HG03354 (cell line): Measurements from ENCODE around the gene PLEK2.
"Not testable (repeated sequence)": the region's sequence is repeated elsewhere in the genome, so short reads cannot be mapped to it uniquely, and the experiment has no call there.

Experiments used
- ATAC-seq: cut with Tn5 transposase; IDR thresholded peaks from one replicate; pipeline ENCODE4 v1.9.1; 2021; ENCODE audit warnings: mild to moderate bottlenecking; ENCODE audit not compliant: unreplicated experiment, poor library complexity, severe bottlenecking

Gene PLEK2

DNA sequence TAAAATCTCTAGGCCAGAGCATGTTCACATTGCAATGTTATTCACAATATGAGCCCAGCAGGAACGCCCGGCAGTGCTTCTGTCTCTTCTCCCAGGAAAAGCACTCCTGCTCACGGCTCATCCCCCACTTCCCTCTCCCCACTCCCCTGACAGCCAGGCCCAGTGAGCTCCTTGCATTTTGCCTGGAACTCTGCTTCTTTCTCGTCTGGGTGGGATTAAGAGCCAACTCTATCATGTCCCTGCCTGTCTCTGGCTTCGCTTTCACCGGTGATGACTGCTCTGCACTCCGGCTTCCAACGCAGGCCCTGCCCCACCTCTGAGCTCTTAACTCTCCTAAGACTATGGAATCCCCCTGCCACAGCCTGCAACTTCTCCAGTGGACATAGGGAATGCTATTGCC is 2.5 kb downstream of the PLEK2 start:
- no peak for ATAC-seq

DNA sequence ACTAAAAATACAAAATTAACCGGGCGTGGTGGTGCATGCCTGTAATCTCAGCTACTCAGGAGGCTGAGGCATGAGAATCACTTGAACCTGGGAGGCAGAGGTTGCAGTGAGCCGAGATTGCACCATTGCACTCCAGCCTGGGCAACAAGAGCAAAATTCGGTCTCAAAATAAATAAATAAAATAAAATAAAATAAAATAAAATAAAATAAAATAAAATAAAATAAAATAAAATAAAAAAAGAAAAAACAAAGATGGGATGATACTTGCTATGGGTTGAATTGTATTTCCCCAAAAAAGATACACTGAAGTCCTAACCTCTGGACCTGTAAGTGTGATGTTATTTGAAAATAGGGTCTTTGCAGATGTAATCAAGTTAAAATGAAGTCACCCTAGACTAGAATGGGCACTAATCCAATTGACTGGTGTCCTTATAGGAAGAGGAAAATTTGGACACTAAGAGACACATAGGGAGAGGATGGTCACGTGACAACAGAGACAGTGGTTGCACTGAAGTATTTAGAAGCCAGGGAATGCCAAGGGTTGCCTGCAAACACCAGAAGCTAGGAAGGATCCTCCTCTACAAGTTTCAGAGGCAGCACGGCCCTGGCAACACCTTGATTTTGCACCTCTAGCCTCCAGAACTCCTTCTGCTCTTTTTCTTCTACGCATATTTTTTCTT is 3.7 kb downstream of the PLEK2 start:
- ATAC-seq, result not testable (repeated sequence)

DNA sequence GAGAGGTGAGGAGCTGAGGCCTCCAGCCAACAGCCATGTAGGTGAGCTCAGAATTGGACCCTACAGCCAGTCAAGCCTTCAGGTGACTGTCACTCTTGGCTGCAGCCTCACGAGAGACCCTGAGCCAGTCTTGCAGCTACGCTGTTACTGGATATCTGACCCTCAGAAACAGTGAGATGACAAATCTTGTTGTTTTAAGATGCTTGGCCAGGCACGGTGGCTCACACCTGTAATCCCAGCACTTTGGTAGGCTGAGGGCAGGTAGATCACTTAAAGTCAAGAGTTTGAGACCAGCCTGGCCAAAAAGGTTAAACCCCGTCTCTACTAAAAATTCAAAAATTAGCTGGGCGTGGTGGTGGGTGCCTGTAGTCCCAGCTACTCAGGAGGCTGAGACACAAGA is 6.2 kb downstream of the PLEK2 start:
- ATAC-seq, result no peak

DNA sequence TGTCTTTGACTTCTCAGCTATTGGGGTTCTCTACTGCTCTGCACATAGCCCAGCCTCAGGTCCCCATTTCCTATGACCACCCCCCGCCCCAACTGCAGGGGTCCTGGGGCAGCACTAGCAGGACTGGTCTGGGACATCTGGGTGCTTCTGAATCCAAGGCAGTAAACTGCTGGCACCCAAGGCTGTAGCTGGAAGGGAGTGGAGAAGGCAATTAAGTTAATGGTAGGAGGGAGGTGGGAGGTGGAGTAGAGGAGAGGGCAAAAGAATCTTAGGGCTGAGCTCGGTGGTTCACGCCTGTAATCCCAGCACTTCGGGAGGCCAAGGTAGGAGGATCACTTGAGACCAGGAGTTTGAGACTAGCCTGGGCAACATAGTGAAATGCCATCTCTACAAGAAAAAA is 11.5 kb downstream of the PLEK2 start:
- ATAC-seq, result no peak

DNA sequence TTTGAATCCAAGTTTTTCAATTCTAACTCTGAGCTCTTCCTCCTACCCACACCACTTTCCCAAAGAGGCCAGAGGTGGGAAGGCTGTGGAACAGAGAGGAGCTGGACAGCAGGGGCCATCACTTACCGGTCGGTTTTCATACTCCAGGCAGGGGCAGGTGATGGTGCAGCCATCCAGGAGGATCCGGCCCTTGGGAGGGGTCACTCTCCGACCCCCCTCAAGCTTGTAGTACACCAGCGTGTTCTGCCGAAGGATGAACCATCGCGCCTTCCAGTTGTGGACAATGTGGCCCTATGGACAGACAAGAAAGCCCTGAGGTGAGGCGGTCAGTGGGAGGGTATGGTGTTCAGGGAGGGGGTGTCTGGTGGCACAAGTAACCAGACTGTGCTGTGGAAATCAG is 14.4 kb downstream of the PLEK2 start:
- no peak for ATAC-seq

DNA sequence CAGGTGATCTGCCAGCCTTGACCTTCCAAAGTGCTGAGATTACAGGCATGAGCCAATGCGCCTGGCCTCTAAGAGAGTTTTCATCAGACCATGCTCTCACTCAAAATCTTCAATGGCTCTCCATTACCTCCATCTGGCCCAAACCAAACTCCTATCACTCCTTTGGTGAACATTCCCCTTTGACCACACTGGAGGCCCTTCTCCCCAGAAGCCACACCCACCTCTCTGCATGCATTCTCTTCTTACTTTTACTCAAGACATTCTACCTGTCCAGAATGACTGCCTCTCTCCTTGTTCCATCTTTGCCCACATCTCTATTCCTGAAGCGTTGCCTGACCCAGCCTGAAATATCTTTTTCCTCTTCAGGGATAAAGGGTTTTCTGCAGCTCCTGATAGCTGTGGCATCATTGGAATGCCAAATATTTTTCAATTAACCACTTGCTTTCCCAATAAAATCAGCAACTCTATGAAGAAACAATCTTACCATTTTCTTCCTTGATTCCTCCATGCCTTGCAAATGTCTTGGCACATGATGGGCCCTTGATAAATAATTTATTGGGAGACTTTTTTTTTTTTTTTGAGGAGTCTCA is 15.5 kb downstream of the PLEK2 start:
- no peak for ATAC-seq

DNA sequence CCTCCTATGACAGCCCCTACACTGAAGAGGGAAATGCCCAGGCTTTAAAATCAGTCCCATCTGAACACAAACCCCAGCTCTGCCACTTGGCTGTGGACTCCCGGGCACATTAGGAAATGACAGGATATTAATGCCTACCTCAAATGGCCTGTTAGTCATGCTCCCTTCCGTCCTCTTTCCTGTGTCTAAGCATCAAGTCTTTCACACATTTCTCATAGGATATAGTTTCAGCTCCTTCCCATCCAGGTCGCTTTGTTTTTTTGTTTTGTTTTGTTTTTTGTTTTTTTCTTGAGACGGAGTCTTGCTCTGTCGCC is 16.1 kb downstream of the PLEK2 start:
- no peak for ATAC-seq

DNA sequence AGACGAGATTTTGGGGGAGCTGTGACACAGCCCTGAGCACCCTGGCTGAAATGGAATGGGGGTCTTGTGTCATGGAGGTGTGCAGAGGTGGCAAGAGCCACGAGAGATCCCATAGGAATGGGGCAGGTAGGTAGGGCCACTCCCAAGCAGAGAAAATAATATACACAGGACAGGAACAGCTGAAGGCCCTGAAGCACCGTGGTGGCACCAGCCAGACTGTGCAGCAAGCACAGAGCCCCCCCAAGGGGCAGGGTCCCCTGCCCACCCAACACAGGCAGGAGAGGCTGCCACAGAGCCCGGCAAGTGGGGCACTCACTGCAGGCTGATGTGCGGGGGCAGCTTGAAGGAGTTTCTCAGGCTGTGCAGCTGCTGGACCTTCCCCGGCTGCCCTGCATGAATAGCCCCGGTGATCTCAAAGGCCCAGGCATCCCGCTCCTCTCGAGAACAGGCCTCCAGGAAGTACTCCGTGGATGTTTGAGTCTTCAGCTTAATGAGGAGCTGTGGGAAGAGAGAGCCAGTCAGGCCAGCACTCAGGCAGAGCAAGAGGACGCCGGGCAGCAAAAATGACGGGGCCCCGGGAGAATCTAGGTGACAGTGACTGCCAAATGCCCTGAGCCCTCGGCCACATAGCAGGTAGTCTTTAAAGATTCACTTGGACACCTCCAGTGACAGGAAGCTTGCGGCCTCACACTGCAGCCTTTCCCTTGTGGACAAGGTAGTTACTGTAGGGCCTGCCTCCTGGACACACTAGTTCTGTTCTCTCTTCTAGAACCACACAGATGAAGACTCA is 16.7 kb downstream of the PLEK2 start:
- no peak for ATAC-seq

DNA sequence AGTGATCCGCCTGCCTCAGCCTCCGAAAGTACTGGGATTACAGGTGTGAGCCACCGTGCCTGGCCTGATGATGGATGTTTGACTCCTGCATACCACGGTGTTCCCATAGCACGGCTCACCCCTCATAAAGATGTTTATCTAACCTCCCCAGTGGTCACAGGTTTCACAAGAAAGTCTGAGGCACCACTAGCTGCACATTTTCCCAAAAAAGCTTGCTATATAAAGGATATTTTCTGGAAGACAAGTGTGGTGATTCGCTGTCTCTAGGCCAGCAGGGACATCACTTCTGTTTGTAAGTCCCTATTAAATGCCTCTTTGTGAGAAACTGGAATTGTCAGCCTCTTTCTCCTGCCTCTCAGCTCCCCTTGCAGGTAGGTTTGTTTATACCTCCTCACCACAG is 18.3 kb downstream of the PLEK2 start:
- no peak for ATAC-seq

DNA sequence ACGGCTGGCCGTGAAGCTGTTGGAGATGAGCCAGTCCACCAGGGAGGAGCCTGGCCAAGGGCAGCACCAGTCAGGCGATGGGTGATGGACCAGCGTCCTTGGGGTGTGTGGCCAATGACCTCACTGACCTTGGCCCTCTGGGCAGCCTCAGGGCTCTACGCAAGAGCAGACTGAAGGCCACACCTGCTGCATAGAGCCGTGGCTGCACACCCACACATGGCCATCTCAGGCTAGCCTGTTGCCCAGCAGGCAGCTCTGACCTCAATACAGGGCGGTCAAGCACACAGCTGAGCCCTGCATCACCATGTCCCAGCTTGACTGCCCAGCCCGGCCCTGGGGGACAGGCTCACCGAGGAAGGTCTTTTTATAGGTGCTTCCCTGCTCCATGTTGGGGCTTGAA is 19.2 kb downstream of the PLEK2 start:
- no peak for ATAC-seq

DNA sequence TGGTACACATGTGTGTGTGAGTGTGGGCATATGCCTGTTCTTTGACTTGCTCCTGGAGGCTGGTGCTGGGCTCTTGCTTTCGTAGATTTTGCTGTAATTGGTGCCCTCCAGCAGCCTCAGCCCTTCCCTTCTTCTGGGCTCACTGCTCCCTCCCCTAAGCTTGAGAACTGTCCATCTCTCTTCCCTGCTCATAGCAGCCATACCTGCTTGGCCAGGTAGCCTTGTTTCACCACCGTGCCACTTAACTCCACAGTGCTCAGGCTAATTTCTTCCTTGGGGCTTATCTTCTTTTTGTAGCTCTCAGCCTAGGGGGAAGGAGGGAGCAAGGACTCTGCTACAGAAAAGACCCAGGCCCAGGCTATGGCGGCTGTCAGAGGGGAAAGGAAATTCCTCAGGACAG is 19.8 kb downstream of the PLEK2 start:
- no peak for ATAC-seq

DNA sequence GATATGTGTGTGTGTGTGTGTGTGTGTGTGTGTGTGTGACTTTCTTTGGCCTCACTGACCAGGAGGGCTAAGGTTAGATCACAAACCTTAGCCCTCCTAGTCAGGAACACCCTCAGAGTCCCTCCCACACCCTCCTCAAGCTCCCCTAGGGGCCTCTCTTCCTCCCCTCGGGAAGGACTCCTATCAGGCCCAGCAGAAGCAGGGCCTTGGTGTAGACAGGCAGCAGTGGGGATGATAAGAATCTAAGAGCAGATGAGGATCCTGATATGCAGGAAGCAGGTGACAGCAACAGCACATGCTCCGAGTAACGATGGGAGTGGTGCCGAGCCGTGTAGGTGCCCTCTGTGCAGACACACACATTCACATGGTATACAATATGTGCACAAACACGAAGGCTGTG is 20.7 kb downstream of the PLEK2 start:
- no peak for ATAC-seq

DNA sequence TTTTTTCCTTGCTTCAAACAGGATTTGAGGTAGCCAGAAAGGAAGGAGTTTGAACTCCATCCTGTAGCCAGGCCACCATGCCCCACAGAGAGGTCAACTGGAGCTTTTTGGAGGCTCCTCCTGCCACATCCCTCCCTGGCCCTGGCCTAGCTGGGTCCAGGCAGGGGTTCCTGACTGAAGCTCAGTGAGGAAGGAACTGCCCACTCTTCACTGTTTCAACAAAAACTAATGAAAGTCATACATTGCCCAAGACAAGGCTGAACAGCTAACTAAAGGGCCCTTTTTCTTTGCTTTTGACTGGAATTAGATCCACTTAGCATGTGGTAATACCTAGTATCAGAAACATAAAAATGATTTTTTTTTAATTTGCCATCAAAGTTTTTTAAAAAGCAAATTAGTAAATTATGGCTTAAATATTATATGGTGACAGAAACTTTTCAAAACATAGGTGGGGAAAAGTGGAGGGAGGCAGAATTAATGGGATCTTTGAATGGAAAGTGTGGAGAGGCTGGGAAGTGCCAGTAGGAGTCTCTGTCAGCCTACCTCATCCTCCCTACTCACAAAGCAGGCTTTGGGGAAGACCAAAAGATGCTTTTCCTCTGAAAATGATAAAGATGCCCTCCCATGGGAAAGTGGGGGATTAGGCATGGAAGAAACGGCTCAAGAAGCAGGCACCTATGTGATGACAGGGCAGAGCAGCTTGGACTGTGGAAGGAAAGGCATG is 22.0 kb downstream of the PLEK2 start:
- ATAC-seq, result no peak

DNA sequence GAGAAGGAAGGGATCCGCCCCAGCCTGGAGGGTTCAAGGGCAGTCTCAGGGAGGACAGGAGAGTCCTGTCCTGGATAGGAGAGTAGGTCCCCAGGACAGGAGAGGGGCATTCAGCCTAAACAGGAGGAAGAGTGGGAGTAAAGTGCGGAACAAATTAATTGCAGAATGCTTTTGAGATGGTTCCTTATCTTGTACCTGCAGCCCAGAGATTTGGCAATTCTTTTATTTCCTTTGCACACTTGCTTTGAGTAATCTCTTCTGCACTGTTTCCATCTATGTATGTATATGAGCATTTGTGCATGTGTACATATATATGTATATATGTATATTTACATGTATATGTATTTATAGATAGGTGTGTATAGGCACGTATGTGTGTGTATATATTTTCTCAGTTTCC is 22.7 kb downstream of the PLEK2 start:
- ATAC-seq, result no peak

DNA sequence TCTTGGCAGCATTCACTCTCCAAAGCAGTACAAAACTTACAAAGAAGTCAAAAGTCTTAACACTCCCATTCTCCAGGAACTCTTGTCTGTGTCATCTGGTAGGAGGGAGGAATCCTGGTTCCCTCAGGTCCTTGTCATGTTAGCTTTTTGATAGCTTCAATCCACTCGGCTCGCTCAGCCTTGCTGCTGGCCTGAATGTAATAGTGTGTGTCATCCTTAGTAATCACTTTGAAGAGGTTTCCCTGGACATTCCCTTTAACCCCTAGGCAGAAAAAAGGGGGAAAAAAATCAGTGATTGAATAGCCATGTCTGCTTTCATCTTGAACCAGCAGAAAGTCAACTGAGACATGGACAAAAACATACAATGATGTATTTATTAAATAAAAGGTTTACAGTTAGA is 24.8 kb downstream of the PLEK2 start:
- no peak for ATAC-seq

DNA sequence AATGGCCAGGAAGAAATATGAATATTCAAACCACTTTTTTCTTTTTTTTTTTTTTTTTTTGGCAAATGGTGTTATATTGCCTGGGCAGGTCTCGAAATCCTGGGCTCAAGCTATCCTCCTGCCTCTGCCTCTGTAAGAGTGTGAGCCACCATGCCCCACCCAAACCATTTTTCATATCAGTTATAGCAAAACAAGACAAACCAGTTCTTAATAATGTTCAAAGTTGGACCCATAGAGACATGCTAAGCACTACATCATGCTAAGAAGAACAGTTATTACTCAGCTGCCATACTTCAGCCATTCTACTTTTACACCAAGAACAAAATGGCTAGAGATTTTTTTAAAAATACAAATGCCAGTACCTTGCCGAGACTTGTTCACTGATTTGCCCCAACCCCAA is 26.3 kb downstream of the PLEK2 start:
- no peak for ATAC-seq

DNA sequence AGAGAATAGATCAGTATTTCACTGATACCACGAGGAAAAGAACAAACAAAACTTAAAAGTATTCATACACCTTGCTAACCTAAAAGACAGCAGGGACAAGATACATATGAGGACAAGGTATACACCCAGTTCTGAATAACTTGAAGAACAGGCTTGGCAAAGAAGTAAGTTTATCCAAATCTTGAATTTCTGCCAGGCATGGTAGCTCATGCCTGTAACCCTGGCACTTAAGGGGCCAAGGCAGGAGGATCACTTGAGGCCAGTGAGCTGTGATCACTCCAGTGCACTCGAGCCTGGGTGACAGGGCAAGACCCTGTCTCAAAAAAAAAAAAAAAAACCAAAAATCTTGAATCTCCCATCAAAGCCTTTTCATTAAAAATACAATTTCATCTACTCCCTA is 26.8 kb downstream of the PLEK2 start:
- ATAC-seq, result no peak

DNA sequence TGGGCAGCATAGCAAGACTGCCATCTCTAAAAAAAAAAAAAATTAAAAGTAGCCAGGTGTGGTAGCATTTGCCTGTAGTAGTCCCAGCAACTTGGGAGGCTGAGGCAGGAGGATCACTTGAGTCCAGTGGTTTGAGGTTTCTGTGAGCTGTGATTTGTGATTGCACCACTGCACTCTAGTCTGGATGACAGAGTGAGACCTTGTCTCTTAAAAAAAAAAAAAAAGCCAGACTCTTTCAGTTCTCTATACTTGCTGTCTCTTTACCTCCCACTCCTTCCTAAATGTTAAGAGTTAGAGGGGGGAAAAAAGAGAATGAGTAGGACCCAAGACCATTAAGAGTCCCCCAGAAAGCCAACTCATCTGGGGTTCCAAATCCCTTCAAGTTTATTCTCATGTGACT is 34.0 kb downstream of the PLEK2 start:
- ATAC-seq, result no peak

DNA sequence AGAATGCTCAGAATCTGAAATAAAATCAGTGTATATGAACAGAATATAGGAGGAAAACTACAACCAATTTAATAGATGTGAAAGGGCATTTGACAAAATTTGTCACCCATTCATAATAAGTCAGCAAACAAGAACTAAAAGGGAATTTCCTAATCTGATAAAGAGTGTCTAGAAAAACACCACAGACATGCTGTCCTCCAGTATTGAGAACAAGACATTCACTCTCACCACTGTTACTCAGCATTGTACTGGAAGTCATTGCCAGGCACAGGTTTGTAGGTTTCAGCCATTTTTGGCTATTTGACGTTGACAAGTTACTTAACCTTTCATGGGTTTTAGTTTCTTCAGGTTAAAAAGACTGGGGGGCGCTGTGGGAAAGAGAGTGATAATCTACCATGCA is 38.6 kb downstream of the PLEK2 start:
- ATAC-seq, result peak; percentile 52

DNA sequence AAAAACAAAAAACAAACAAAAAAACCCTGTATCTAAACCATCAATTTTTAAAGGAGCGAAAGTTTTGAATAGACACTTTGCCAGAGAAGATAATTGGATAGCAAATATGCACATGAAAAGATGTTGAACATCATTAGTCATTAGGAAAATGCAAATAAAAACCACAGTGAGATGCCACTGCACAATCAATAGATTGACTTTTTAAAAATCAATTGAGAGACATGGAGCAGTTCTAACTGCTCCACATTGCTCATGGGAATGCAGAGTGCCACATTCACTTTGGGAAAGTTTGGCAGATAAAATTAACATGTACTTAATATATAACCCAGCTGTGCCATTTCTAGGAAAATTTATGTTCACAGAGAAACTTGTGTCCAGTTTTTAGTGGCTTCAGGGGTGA is 39.1 kb downstream of the PLEK2 start:
- no peak for ATAC-seq
